Left cardiac atrium (tissue), 4 donors: ENCODE results near the gene HASPIN. TPM values are rescaled to one million over a fixed set of nuclear protein-coding genes. Genes with fewer than 3 reads are reported as not detected.

Experiments used
- ATAC-seq, 2 donors: fragments of 200-7000 bp; cut with Tn5 transposase; one replicate each; pipeline ENCODE4 v1.9.1; 2020; ENCODE audit warnings: mild to moderate bottlenecking in 2 of 2, moderate library complexity in 2 of 2
- DNase-seq: peaks from one replicate; pipeline ENCODE4 v3.0.0-alpha.2; 2020
- intact Hi-C, 2 donors: fragments of 100-400 bp; cut with DNase I; formaldehyde crosslinking; loops; one replicate each; pipeline versions ENCODE4 v1.14.1 to v1.15.1; 2022 to 2023
- total RNA-seq, 2 donors: library from RNA; stranded (reverse); fragmentation: NEBNext Ultra II Directional; extraction: Animal tissue kit (Norgen Biotek cat#: 25700); gene quantifications; one replicate each; pipeline ENCODE4 v1.2.1, GENCODE V29; 2021
- donor health status: DM: no; HTN: yes; CAD: no.
- donor health status: DM: no; HTN: yes; CAD: no; lungs with severe emphysema.
- donor health status: DM: yes; HTN: yes; CAD: no.
- donor health status: Dilated cardiomyopathy.

HASPIN gene
- total RNA-seq, 2 donors from 2014 or later: 0.16 to 0.47 TPM

DNA sequence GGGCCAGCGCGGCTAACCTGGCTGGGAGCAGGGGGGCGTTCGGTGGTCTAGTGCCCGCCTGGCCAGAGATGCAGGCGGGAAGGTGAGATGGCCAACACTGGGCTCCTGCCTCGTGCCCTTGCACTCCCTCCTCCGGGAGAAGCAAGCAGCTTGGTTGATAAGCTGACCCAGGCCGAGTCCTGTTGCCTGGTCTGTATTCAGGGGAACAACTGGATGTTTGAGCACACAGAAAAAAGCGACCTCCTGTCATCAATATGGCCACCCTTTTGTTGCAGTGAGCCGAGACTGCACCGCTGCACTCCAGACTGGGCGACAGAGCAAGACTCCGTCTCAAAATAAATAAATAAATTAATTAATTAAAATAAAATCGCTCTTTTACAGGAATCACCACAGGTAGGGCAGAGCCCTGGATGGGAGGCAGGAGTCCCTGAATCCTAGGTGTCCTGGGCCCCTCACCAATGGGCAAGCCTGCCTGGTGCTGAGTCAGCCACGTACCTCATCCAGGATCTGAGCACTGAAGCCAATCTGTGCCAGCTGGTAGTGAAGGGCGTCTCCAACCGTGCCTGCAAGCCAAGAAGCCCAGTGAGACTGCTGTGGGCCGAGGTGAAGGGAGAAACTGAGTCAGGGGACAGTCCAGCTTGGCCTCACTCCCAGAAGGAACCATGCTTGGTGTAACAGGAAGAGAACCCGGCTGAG, 31.8 kb downstream of the HASPIN start:
- DNase-seq (no peak), ATAC-seq (no peak)
- intact Hi-C loops: no loop called here

DNA sequence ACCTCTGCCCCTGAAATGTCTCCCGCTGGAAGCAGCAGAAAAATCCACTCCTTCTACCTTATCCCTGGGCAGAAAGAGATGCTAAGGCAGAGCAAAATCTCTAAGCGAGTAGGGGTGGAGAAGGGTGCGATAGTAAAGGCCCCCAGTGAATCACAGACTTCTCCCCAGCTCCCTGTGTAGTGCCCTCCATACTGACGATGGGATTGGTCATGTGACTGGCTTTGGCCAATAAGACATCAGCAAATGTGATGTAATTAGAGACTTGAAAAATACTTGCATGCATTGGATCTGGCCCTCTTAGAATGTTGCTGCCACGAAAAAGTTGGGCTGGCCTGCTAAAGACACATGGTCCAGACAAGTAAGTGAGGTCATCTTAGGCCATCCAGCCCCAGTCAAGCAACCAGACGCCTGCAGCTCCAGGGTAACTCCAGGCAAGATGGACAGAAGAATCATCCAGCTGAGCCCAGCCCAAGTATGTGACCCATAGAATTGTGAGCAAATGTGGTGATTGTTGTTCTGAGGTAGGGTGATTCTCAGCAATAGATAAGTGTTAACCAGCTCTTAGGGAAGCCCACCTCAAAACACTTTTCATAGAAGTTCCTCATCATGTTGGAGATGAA, 36.0 kb downstream of the HASPIN start:
- DNase-seq (no peak), ATAC-seq (no peak)
- intact Hi-C loops: no loop called here

DNA sequence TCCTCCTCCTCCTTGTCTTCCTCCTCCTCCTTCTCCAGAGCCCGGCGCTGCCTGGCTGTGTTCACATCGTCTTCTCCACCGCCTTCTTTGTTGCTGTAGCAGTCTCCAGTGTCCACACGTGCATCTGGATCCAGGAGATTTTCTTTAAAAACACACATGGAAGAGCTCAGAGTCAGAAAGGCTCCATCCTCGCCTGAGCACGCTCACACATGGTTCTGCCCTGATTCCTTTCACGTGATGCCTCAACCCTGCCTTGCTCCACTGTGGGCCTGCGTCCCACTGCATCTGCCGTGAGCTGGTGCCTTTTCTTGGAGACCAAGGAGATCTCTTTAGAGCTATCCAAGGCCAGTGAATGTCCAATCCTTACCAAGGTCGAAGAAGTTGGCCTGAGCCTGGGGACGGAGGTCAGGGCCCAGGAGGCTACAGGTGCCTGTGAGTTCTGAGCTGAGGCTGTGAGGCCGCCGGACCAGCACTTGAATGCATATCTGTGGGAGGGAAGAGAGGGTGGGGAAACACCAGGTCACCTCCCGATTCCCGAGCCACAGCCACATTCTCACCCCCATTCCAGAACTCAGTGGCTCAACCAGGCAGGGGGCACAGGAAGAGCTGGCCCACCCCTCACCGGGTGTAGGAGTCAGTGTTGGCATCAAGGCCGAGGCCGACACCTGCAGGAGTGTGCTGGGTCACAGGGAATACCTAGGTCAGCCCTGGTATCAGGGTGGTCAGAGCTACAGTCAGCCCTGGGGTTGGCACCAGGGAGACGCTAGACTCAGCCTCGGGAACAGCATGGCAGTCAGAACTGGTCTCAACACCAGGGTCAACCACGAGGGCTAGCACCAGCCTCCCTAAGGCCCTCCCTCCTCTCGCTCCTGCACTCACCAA, 37.6 kb downstream of the HASPIN start:
- ATAC-seq (no peak), DNase-seq (peak; percentile 14)
- intact Hi-C loops: no loop called here

DNA sequence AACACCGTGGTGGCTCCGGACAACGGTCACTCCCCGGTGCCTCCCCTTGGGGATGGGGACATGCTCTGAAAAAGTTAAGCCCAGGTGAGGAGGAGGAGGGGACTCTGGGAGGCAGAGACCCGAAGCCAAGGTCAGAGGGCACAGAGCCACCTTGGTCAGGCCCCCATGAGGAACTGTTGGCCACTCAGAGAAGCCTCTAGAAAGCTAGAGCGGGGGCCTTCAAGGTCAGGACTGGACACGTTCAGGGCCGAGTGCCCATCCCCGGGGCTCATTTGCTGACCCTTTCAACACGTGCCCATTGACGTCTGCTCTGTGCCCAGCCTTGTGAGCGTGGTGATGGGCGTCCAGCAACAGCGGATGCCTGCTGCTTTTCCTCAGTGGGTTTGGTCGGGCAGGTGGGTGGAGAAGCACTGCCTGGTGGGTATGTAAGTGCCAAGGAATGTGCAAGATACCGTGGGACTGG, 38.2 kb downstream of the HASPIN start:
- ATAC-seq (no peak), DNase-seq (peak; percentile 2)
- intact Hi-C loops: no loop called here

DNA sequence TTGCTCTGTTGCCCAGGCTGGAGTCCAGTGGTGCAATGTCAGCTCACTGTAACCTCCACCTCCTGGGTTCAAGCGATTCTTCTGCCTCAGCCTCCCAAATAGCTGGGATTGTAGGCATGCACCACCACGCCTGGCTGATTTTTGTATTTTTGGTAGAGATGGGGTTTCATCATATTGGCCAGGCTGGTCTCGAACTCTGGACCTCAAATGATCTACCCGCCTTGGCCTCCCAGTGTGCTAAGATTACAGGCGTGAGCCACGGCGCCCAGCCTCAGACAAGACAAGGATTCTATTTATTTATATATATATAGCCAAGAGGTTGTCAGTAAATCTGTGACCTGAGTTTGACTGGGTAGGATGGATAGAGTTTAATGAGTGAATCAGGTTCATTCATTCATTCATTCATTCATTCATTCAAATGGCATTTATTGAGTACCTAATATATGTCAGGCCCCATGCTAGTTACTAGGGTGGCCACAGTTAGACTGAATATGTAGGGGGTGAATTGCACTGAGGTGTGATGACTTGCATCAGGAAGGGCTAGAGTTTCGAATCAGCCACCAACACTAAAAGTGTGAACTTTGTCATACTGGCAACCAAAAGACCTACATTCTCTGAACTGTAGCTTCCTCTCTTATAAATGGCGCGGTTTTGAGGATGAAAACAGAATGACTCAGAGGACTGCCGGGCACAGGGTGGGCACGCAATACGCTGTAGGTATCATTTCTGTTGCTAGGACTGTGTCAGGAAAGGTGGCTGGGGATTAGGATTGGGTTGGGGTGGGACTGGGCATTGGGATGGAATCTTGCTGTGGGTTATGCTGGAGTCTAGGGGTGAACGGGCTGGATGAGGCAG, 39.4 kb downstream of the HASPIN start:
- ATAC-seq (no peak), DNase-seq (peak; percentile 4)
- intact Hi-C loops: no loop called here

DNA sequence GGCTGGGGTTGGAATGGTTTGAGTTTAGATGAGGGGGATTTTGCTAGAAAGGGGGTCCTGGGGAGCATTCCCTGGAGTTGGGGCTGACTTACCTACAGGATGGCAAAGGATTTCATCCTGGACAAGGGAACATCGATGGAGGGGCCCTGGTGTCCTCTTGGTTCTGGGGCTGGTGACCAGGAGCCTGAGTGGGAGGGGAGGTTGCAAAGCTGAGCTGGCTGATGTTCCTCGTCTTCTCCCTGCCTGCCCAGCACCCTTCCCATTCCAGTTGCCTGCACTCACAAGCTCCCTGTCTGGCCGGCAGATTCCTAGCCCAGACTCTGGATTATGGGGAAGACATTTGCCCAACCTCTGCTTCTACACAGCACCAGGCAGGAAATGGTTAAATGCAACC, 40.1 kb downstream of the HASPIN start:
- DNase-seq: peak; percentile 7
- intact Hi-C loops: no loop called here
- ATAC-seq: no peak

DNA sequence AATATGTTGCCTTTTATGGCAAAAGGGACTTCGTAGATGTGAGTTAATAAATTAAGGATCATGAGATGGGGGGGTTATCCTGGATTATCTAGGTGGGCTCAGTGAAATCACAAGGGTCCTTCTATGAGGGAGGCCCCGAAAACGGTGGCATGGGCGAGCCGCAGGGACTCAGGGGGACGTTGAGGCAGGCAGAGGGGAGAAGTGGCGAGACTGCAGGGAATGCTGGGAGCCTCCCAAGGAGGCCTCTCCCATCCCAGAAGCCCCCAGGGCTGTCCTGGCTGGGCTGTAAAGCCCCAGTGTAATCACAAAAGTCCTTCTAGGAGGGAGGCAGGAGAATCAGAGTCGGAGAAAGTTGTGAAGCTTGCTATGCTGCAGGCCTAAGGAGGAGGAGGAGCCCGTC, 42.3 kb downstream of the HASPIN start:
- ATAC-seq: no peak
- intact Hi-C loops: no loop called here
- DNase-seq: no peak

DNA sequence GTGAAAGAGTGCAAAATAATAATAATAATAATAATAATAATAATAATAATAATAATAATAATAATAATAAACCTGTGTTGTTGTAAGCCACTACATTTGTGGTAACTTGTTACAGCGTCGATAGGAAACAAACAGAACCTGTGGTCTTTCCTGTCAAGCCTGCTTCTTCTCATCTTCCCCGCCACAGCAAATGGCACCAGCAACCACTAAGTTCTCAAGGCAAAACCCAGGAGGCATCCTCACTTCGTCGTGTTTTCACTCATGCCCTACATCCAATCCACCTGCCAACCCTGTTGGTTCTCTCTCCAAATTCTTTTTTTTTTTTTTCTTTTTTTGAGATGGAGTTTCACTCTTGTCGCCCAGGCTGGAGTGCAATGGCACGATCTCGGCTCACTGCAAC, 43.1 kb downstream of the HASPIN start:
- ATAC-seq: no peak
- intact Hi-C loops: no loop called here
- DNase-seq: no peak

DNA sequence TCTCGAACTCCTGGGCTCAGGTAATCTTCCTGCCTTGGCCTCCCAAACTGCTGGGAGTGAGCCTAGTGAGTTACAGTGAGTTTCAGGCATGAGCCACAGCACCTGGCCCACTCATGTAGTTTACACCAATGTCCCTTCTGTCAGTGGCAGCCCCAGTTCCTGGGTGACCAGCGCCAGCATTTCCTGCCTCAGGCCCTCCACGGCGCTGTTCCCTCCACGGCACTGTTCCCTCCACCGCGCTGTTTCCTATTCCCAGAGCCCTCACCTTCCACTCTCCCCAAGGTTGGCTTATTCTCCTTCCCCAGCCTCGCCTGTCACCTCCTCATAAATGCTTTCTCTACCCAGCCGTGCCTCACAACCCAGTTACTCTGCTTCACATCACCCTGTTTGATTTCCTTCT, 44.6 kb downstream of the HASPIN start:
- DNase-seq: no peak
- no peak for ATAC-seq
- intact Hi-C loops: no loop called here

DNA sequence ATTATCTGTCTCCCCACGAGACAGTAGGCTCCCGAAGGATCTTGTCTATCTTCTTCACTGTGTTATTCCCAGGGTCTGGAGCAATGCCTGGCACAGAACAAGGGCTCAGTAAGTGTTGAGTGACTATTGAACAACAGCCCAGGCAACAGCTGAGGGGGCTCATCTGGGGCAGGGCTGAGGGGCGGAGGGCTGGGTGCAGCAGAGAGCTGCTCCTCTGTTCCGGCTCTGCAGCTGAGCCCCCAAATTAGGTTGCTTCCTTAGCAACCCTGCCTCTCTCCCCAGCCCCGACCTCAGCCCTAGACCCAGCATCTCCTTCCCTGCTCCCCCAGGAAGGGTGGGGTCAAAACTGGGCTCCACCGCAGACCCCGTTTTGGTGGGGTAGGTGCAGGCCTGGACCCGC, 45.1 kb downstream of the HASPIN start:
- intact Hi-C loops: no loop called here
- DNase-seq (no peak), ATAC-seq (no peak)

DNA sequence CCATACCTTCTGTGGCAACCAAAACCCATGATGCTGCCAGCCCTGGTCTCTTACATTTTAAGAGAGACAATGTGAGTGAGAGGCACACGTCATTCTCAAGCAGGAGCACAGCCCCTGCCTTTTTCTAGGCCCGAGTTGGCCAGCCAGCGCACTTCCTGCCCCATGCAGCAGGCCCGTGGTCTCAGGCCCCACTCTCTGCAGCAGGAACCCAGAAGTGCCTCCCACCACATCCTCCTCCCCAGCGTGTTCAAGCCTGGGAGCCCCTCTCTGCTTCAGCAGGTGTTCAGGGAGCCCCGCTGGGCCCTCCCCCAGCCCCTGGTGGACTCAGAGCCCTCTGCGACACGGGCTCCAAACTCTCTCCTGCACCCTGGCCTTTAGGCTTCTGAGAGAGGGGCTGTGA, 46.8 kb downstream of the HASPIN start:
- intact Hi-C loops: no loop called here
- peak in 1 of 2 donors; percentile 55 for ATAC-seq

DNA sequence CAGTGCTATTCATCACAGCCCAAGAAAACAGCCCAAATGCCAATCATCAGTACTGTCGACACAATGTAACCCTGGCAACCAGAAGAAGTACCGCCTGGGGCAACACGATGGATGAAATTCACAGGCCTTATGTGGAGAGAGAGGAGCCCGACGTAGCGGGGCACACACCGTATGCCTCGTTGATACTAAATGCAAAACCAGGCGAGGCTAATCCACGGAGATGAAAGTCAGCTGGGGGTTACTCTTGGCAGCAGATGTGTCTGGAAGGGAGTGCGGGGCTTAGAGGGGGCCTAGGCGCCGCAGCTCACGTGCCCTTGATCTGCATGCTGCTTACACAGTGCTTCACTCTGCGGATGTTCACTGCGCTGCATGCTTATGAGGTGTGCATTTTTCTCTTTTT, 47.4 kb downstream of the HASPIN start:
- ATAC-seq (peak in 1 of 2 donors; percentile 30), DNase-seq (no peak)
- intact Hi-C loops: no loop called here

More for the DNA sequence above, 46.8 kb downstream of the HASPIN start:
- DNase-seq: no peak

DNA sequence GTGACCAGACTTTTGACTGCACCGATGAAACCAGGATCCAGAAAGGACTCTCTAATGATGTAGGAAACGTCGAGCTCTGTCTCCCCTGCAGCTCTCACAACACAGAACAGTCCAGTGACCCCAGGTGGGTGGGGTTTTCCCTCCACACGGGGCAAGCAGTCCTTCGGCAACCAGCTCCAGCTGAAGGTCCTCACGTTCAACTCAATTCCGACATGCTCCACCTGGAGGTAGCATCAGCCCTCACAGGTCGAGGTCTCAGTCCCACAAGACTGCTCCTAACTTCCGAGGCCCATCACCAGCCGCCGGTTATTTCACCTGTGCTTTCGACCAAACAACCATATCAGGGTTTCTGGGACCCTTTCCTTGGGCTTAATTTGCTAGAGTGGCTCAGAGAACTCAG, 49.1 kb downstream of the HASPIN start:
- DNase-seq (no peak), ATAC-seq (no peak)
- intact Hi-C loops: no loop called here

DNA sequence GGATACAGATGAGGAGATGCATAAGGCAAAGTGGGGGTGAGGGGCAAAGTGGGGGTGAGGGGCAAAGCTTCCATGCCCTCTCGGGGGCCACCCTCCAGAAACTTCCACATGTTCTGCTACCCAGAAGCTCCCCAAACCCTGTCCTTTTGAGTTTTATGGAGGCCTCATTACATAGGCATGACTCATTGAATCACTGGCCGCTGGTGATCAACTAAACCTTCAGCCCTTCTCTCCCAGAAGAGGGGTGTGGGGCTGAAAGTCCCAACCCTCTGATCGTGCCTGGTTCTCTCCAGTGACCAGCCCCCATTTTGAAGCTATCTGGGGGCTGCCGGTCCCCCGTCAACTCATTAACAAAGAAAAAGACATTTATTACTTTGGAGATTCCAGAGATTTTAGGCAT, 49.8 kb downstream of the HASPIN start:
- intact Hi-C loops: no loop called here
- ATAC-seq (no peak), DNase-seq (no peak)

DNA sequence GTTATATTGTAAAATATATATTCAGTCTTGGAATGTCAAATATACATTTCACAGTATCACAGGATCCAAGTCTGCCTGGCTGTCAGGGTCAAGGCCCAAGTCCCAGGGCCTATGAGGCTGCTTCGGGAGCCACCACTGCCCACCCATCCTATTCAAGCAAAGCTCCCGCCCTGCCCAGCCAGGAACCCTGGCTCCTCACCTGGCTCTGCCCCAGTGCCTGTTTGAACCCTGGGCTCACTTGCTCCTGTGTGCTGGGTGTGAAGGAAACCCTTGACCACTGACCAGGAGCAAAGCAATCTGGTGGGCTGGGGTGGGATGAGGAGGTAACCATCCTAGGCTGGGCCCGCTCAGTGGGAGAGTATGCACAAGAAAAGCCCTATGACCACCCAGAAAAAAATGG, 50.3 kb downstream of the HASPIN start:
- DNase-seq (no peak), ATAC-seq (no peak)
- intact Hi-C loops: no loop called here
